Mesenchymal stem cell (in vitro differentiated cells and primary cell): ENCODE results near the gene CASS4.

Experiments used
- DNase-seq: peaks from one replicate; pipeline ENCODE4 v3.0.0-alpha.2; 2013
- H2AFZ ChIP-seq: one replicate; pipeline ENCODE4 v1.6.1; 2013; ENCODE audit warnings: low read depth, mild to moderate bottlenecking, control low read depth, inconsistent platforms, low read length, moderate library complexity
- H2AK5ac ChIP-seq: 2 replicates; pipeline ENCODE4 v1.6.1; 2013; ENCODE audit warnings: low read length, moderate library complexity, mild to moderate bottlenecking, inconsistent platforms; ENCODE audit not compliant: severe bottlenecking
- H2BK120ac ChIP-seq: one replicate; pipeline ENCODE4 v1.6.1; 2013; ENCODE audit warnings: low read depth, mild to moderate bottlenecking, inconsistent platforms, low read length, moderate library complexity
- H2BK12ac ChIP-seq, 2 experiments: one replicate each; pipeline ENCODE4 v1.6.1; 2013; ENCODE audit warnings: inconsistent platforms in 2 of 2, low read length in 2 of 2, mild to moderate bottlenecking in 2 of 2, moderate library complexity in 2 of 2, control low read depth in 1 of 2
- H2BK15ac ChIP-seq: one replicate; pipeline ENCODE4 v1.6.1; 2013; ENCODE audit warnings: mild to moderate bottlenecking, low read depth, inconsistent platforms; ENCODE audit not compliant: poor library complexity, severe bottlenecking
- H2BK5ac ChIP-seq: 2 replicates; pipeline ENCODE4 v1.6.1; 2013; ENCODE audit warnings: low read depth, mild to moderate bottlenecking, low read length, control low read depth, inconsistent platforms; ENCODE audit not compliant: poor library complexity, severe bottlenecking
- H3K14ac ChIP-seq, 2 experiments: one replicate each; pipeline ENCODE4 v1.6.1; 2013; ENCODE audit warnings: inconsistent platforms in 2 of 2, low read length in 2 of 2, control low read depth in 1 of 2, mild to moderate bottlenecking in 1 of 2, moderate library complexity in 1 of 2
- H3K18ac ChIP-seq, 2 experiments: one replicate each; pipeline ENCODE4 v1.6.1; 2013; ENCODE audit warnings: inconsistent platforms in 2 of 2, low read length in 2 of 2, control low read depth in 1 of 2, low read depth in 1 of 2, mild to moderate bottlenecking in 1 of 2
- H3K23ac ChIP-seq, 2 experiments: one replicate each; pipeline ENCODE4 v1.6.1; 2013; ENCODE audit warnings: inconsistent platforms in 2 of 2, low read length in 2 of 2, mild to moderate bottlenecking in 2 of 2, moderate library complexity in 2 of 2, control low read depth in 1 of 2
- H3K27ac ChIP-seq: 2 replicates; pipeline ENCODE4 v1.5.1; 2013; ENCODE audit warnings: mild to moderate bottlenecking, moderate library complexity, low read length, control low read depth, inconsistent platforms; ENCODE audit not compliant: poor library complexity, severe bottlenecking
- H3K27me3 ChIP-seq, 2 experiments: 2 replicates each; pipeline versions ENCODE4 v1.6.1 to v1.7.0; 2013; ENCODE audit warnings: low read length in 2 of 2, mild to moderate bottlenecking in 2 of 2, moderate library complexity in 2 of 2, control low read depth in 1 of 2, inconsistent platforms in 1 of 2; ENCODE audit not compliant: control insufficient read depth in 1 of 2, insufficient read depth in 1 of 2
- H3K36me3 ChIP-seq, 2 experiments: 2 replicates each; pipeline versions ENCODE4 v1.6.1 to v1.7.0; 2013; ENCODE audit warnings: low read length in 2 of 2, control low read depth in 1 of 2, inconsistent platforms in 1 of 2, low read depth in 1 of 2, mild to moderate bottlenecking in 1 of 2; ENCODE audit not compliant: insufficient read depth in 2 of 2, control insufficient read depth in 1 of 2
- H3K4ac ChIP-seq, 2 experiments: one replicate each; pipeline ENCODE4 v1.6.1; 2013; ENCODE audit warnings: inconsistent platforms in 2 of 2, low read length in 2 of 2, mild to moderate bottlenecking in 2 of 2, moderate library complexity in 2 of 2, control low read depth in 1 of 2, low read depth in 1 of 2
- H3K4me1 ChIP-seq: 2 replicates; pipeline ENCODE4 v1.6.1; 2013; ENCODE audit warnings: low read depth, low read length, control low read depth; ENCODE audit not compliant: control insufficient read depth, insufficient read depth
- H3K4me2 ChIP-seq: 2 replicates; pipeline ENCODE4 v1.6.1; 2013; ENCODE audit warnings: low read length, mild to moderate bottlenecking, inconsistent platforms; ENCODE audit not compliant: poor library complexity, severe bottlenecking
- H3K4me3 ChIP-seq, 2 experiments: 2 replicates each; pipeline versions ENCODE4 v1.5.1 to v1.7.0; 2013; ENCODE audit warnings: low read length in 2 of 2, mild to moderate bottlenecking in 2 of 2, control low read depth in 1 of 2, low read depth in 1 of 2; ENCODE audit not compliant: insufficient read depth in 1 of 2
- H3K79me1 ChIP-seq: replicated peaks from 2 replicates; pipeline ENCODE4 v1.6.1; 2013; ENCODE audit warnings: mild to moderate bottlenecking, control low read depth, low read length, inconsistent platforms; ENCODE audit not compliant: poor library complexity, severe bottlenecking
- H3K9ac ChIP-seq: 2 replicates; pipeline ENCODE4 v1.7.0; 2013; ENCODE audit warnings: mild to moderate bottlenecking, low read length, moderate library complexity
- H3K9me3 ChIP-seq: 2 replicates; pipeline ENCODE4 v1.7.0; 2013; ENCODE audit warnings: mild to moderate bottlenecking, low read length; ENCODE audit not compliant: control insufficient read depth
- H4K8ac ChIP-seq: one replicate; pipeline ENCODE4 v1.6.1; 2013; ENCODE audit warnings: inconsistent platforms, mild to moderate bottlenecking, low read length, moderate library complexity
- H4K91ac ChIP-seq: one replicate; pipeline ENCODE4 v1.6.1; 2013; ENCODE audit warnings: mild to moderate bottlenecking, low read length, inconsistent platforms
- WGBS: methylation state at CpG from one replicate; pipeline ENCODE4 v1.1.7; 2013; ENCODE audit warnings: mixed read lengths; 5-methylcytosine and 5-hydroxymethylcytosine counted together

CASS4 gene

GRCh38 chr20:56381501-56381900 lies 30.6 kb upstream of the CASS4 start:
- Histone ChIP-seq H3K4me1 (no peaks in the 10 kb centered on the region), H3K23ac (no peak overlapping the region), H3K79me1 (peaks cover 34% of the 10 kb centered on the region)

DNA sequence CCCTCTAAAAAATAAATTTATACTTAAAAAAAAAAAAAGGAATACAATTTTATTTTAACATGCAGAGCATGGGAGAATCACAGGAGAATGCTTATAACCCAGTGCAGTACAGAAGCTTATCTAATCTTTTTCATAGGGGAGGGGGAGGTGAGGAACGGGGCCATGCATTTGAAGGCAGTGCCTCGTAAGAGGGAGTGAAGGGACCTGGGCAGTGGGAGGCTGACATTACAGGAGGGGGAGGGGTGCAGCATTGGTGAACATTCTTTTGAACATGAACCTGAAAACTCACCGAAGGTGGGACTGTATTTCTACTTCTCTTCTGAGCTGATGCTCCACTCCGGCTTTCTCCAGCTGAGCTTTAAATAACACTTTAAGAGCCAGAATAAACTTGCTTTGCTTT lies 29.4 kb upstream of the CASS4 start:
- Histone ChIP-seq H3K9me3 (no peaks in the 10 kb centered on the region), H4K91ac (peak overlapping the region; percentile 55), H3K4me1 (no peaks in the 10 kb centered on the region), H3K4me2 (no peak overlapping the region), H3K79me1 (peaks cover 30% of the 10 kb centered on the region), H4K8ac (no peak overlapping the region), H2BK15ac (no peak overlapping the region), H3K9ac (no peak overlapping the region), H3K18ac (no peak overlapping the region), H2BK12ac (no peak overlapping the region), H2BK120ac (no peak overlapping the region), H2AK5ac (no peak overlapping the region), H3K4ac (no peak overlapping the region), H3K14ac (no peak overlapping the region), H3K36me3 (peaks cover 17 to 54% of the 10 kb centered on the region in 2 experiments), H2BK5ac (no peak overlapping the region), H2AFZ (no peak overlapping the region), H3K23ac (no peak overlapping the region), H3K27me3 (no peaks in the 10 kb centered on the region), H3K27ac (no peak overlapping the region), H3K4me3 (no peak overlapping the region)
- WGBS, result 86% methylated on average over 4 of the region's 4 CpGs
- no peak for DNase-seq

More at GRCh38 chr20:56381501-56381900, 30.6 kb upstream of the CASS4 start:
- Histone ChIP-seq H3K9me3 (no peaks in the 10 kb centered on the region), H2BK120ac (no peak overlapping the region), H2BK5ac (no peak overlapping the region), H3K4ac (no peak overlapping the region), H4K91ac (no peak overlapping the region), H3K4me2 (no peak overlapping the region), H2AFZ (no peak overlapping the region), H3K18ac (no peak overlapping the region), H2BK15ac (no peak overlapping the region), H3K14ac (no peak overlapping the region), H3K36me3 (peaks cover 17 to 51% of the 10 kb centered on the region in 2 experiments), H3K27me3 (no peaks in the 10 kb centered on the region), H3K4me3 (no peak overlapping the region), H3K27ac (no peak overlapping the region), H2AK5ac (no peak overlapping the region), H3K9ac (no peak overlapping the region), H2BK12ac (no peak overlapping the region), H4K8ac (no peak overlapping the region)
- WGBS, result 78% methylated on average over 1 of the region's 1 CpG
- no peak for DNase-seq

GRCh38 chr20:56383334-56383733 lies 28.7 kb upstream of the CASS4 start:
- 86% methylated on average over 8 of the region's 8 CpGs for WGBS
- H4K91ac ChIP-seq, result no peak overlapping the region

GRCh38 chr20:56385130-56385529 lies 26.9 kb upstream of the CASS4 start:
- H3K14ac ChIP-seq, result no peak overlapping the region
- no peak overlapping the region for H2AFZ ChIP-seq
- H3K4me2 ChIP-seq, result no peak overlapping the region
- no peak overlapping the region for H2BK5ac ChIP-seq
- H3K27me3 ChIP-seq, result no peaks in the 10 kb centered on the region
- H3K27ac ChIP-seq, result no peak overlapping the region
- no peaks in the 10 kb centered on the region for H3K4me1 ChIP-seq
- no peak overlapping the region for H4K8ac ChIP-seq
- H2BK12ac ChIP-seq, result no peak overlapping the region
- peaks cover 26 to 48% of the 10 kb centered on the region in 2 experiments for H3K36me3 ChIP-seq
- peaks cover 37% of the 10 kb centered on the region for H3K79me1 ChIP-seq
- no peaks in the 10 kb centered on the region for H3K9me3 ChIP-seq
- H2AK5ac ChIP-seq, result no peak overlapping the region
- DNase-seq, result no peak
- H4K91ac ChIP-seq, result no peak overlapping the region
- 97% methylated on average over 3 of the region's 4 CpGs for WGBS
- H3K9ac ChIP-seq, result no peak overlapping the region
- H3K4me3 ChIP-seq, result no peak overlapping the region
- H2BK15ac ChIP-seq, result no peak overlapping the region
- H3K18ac ChIP-seq, result no peak overlapping the region
- H2BK120ac ChIP-seq, result no peak overlapping the region
- no peak overlapping the region for H3K4ac ChIP-seq
- H3K23ac ChIP-seq, result no peak overlapping the region

More at GRCh38 chr20:56383334-56383733, 28.7 kb upstream of the CASS4 start:
- no peak overlapping the region for H3K4ac ChIP-seq
- no peak overlapping the region for H3K4me2 ChIP-seq
- no peak overlapping the region for H3K14ac ChIP-seq
- H3K23ac ChIP-seq, result no peak overlapping the region
- no peak overlapping the region for H2AK5ac ChIP-seq
- H3K9me3 ChIP-seq, result no peaks in the 10 kb centered on the region
- H3K4me3 ChIP-seq, result no peak overlapping the region
- H3K36me3 ChIP-seq, result peaks cover 20 to 54% of the 10 kb centered on the region in 2 experiments
- H3K27me3 ChIP-seq, result no peaks in the 10 kb centered on the region
- H2AFZ ChIP-seq, result no peak overlapping the region
- H4K8ac ChIP-seq, result peak overlapping the region; percentile 27
- no peak for DNase-seq
- no peak overlapping the region for H2BK5ac ChIP-seq
- H2BK15ac ChIP-seq, result no peak overlapping the region
- H2BK120ac ChIP-seq, result no peak overlapping the region
- H3K9ac ChIP-seq, result no peak overlapping the region
- no peak overlapping the region for H3K27ac ChIP-seq
- no peak overlapping the region for H3K18ac ChIP-seq
- H2BK12ac ChIP-seq, result no peak overlapping the region
- H3K4me1 ChIP-seq, result no peaks in the 10 kb centered on the region
- peaks cover 29% of the 10 kb centered on the region for H3K79me1 ChIP-seq
